OCI-LY1 (cell line): ENCODE data around the gene SMIM7.

ENCODE experiments used
- H2AFZ ChIP-seq: fragments of 200-600 bp; sonication (generic), shearing (Covaris generic); 2 replicates; pipeline ENCODE4 v1.6.0; 2014; ENCODE audit warnings: antibody characterized with exemption, mild to moderate bottlenecking, low read length
- H3F3A ChIP-seq: fragments of 200-600 bp; sonication (generic), shearing (Covaris generic); 2 replicates; pipeline ENCODE4 v1.6.0; 2014; ENCODE audit warnings: mild to moderate bottlenecking, antibody characterized with exemption, low read length, moderate library complexity; ENCODE audit not compliant: insufficient read depth
- H3K27ac ChIP-seq: fragments of 200-600 bp; sonication (generic); 2 replicates; pipeline ENCODE4 v1.5.1; 2014; ENCODE audit warnings: low read length, mixed run types, mild to moderate bottlenecking, low read depth; ENCODE audit not compliant: poor library complexity, severe bottlenecking
- H3K27me3 ChIP-seq: fragments of 200-600 bp; sonication (generic); 2 replicates; pipeline ENCODE4 v1.6.0; 2014; ENCODE audit warnings: antibody characterized with exemption, mild to moderate bottlenecking, low read length, moderate library complexity; ENCODE audit not compliant: insufficient read depth
- H3K36me3 ChIP-seq: fragments of 200-600 bp; sonication (generic); 2 replicates; pipeline ENCODE4 v1.6.1; 2014; ENCODE audit warnings: mild to moderate bottlenecking, antibody characterized with exemption, low read length, moderate library complexity, mixed read lengths; ENCODE audit not compliant: insufficient read depth
- H3K4me1 ChIP-seq: fragments of 200-600 bp; sonication (generic); 2 replicates; pipeline ENCODE4 v1.5.1; 2014; ENCODE audit warnings: mild to moderate bottlenecking, low read length, moderate library complexity; ENCODE audit not compliant: insufficient read depth, severe bottlenecking
- H3K4me2 ChIP-seq: fragments of 200-600 bp; sonication (generic), shearing (Covaris generic); 2 replicates; pipeline ENCODE4 v1.6.1; 2014; ENCODE audit warnings: low read length
- H3K4me3 ChIP-seq: fragments of 200-600 bp; sonication (generic); 2 replicates; pipeline ENCODE4 v1.5.1; 2014; ENCODE audit warnings: low read length, low read depth, mild to moderate bottlenecking, mixed read lengths; ENCODE audit not compliant: poor library complexity, severe bottlenecking
- H3K79me2 ChIP-seq: fragments of 200-600 bp; shearing (Covaris generic); 2 replicates; pipeline ENCODE4 v1.6.1; 2016; ENCODE audit warnings: mixed run types, low read length, mixed read lengths; ENCODE audit not compliant: insufficient read depth
- H3K9ac ChIP-seq: fragments of 200-600 bp; sonication (generic), shearing (Covaris generic); 2 replicates; pipeline ENCODE4 v1.6.1; 2014; ENCODE audit warnings: mild to moderate bottlenecking, low read length, mixed read lengths
- H3K9me2 ChIP-seq: fragments of 200-600 bp; sonication (generic), shearing (Covaris generic); 2 replicates; pipeline ENCODE4 v1.6.1; 2014; ENCODE audit warnings: low read depth, mild to moderate bottlenecking, low read length, mixed read lengths
- H3K9me3 ChIP-seq: fragments of 200-600 bp; shearing (Covaris generic); 2 replicates; pipeline ENCODE4 v1.6.1; 2014; ENCODE audit warnings: low read length, mixed read lengths
- H4K20me1 ChIP-seq: fragments of 200-600 bp; sonication (generic), shearing (Covaris generic); 2 replicates; pipeline ENCODE4 v1.6.0; 2016; ENCODE audit warnings: mild to moderate bottlenecking, low read length; ENCODE audit not compliant: insufficient read depth
- EZH2 ChIP-seq: fragments of 200-600 bp; sonication (generic), shearing (Covaris generic); IDR thresholded peaks from 2 replicates; pipeline ENCODE4 v1.8.0; 2017; ENCODE audit warnings: borderline replicate concordance, mixed run types, mild to moderate bottlenecking, antibody characterized with exemption, low read length, moderate library complexity, mixed read lengths
- TF ChIP-seq, protein P1 (sequence below): fragments of 200-600 bp; sonication (generic), shearing (Covaris generic); IDR thresholded peaks from 2 replicates; pipeline ENCODE4 v1.5.1; 2017; ENCODE audit warnings: mild to moderate bottlenecking, antibody characterized with exemption, low read length, moderate library complexity, mixed read lengths

SMIM7 gene

GRCh38 chr19:16661480-16662034 lies 1.6 kb upstream of the SMIM7 start:
- Histone ChIP-seq H3K9me3 (no peaks in the 10 kb centered on the region), H3K9me2 (no peaks in the 10 kb centered on the region), H3K9ac (peak overlapping the region; percentile 85), H3K36me3 (peaks cover 24% of the 10 kb centered on the region), H3K4me2 (peak overlapping the region; percentile 94), H3F3A (no peaks in the 10 kb centered on the region), H4K20me1 (peaks cover 2% of the 10 kb centered on the region; the same call in 1 of the 2 replicates), H3K27me3 (no peaks in the 10 kb centered on the region), H3K79me2 (peaks cover 23% of the 10 kb centered on the region), H3K27ac (peak overlapping the region; percentile 92), H2AFZ (no peak overlapping the region), H3K4me1 (peaks cover 32% of the 10 kb centered on the region), H3K4me3 (peak overlapping the region; percentile 84)
- TF ChIP-seq, protein P1, sequence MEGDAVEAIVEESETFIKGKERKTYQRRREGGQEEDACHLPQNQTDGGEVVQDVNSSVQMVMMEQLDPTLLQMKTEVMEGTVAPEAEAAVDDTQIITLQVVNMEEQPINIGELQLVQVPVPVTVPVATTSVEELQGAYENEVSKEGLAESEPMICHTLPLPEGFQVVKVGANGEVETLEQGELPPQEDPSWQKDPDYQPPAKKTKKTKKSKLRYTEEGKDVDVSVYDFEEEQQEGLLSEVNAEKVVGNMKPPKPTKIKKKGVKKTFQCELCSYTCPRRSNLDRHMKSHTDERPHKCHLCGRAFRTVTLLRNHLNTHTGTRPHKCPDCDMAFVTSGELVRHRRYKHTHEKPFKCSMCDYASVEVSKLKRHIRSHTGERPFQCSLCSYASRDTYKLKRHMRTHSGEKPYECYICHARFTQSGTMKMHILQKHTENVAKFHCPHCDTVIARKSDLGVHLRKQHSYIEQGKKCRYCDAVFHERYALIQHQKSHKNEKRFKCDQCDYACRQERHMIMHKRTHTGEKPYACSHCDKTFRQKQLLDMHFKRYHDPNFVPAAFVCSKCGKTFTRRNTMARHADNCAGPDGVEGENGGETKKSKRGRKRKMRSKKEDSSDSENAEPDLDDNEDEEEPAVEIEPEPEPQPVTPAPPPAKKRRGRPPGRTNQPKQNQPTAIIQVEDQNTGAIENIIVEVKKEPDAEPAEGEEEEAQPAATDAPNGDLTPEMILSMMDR: no peak
- no peak for TF ChIP-seq EZH2

GRCh38 chr19:16660763-16661479 lies 977 bp upstream of the SMIM7 start, which contains the start of gene TMEM38A:
Gene TMEM38A, plus strand, starts transcription at chr19:16661139. Its CDS starts 79 bp downstream, at chr19:16661218.
- Histone ChIP-seq H3K4me2 (peak within 1 kb of the TSS; percentile 94), H3K36me3 (peaks cover 30% of the 10 kb centered on the region), H3K27ac (peak within 1 kb of the TSS; percentile 92), H3K4me3 (peak within 1 kb of the TSS; percentile 84), H3K27me3 (no peaks in the 10 kb centered on the region), H3K9me3 (no peaks in the 10 kb centered on the region), H3K9me2 (no peaks in the 10 kb centered on the region), H3K9ac (peak within 1 kb of the TSS; percentile 85), H3F3A (no peaks in the 10 kb centered on the region), H4K20me1 (peaks cover 2% of the 10 kb centered on the region; the same call in 1 of the 2 replicates), H3K79me2 (peaks cover 23% of the 10 kb centered on the region), H2AFZ (no peak within 1 kb of the TSS), H3K4me1 (peaks cover 32% of the 10 kb centered on the region)
- no peak for TF ChIP-seq EZH2
- TF ChIP-seq, protein P1: no peak

DNA sequence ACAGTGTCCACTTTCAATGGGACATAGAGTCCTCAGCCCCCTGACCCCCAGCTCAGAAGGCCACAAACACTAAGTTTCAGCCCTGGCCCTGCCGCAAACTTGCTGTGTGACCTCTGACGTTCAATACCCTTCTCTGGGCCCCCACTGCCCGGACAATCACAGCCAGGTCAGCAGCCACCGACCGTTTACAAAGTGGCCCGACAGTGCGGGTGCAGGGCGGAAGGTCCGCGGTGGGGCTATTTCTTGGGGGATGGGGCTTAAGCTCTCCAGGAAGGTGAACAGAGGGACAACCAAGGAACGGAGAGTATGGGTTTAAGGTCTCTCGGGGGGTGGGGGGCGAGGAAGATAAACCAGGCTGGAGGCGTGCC lies 496 bp downstream of the SMIM7 start:
- no peak for TF ChIP-seq EZH2
- TF ChIP-seq, protein P1: no peak
- Histone ChIP-seq H3K9me3 (no peaks in the 10 kb centered on the region), H3K36me3 (peaks cover 43% of the 10 kb centered on the region), H3K27me3 (no peaks in the 10 kb centered on the region), H3K79me2 (peaks cover 23% of the 10 kb centered on the region), H3K4me2 (peak overlapping the region; percentile 90), H2AFZ (no peak overlapping the region), H4K20me1 (peaks cover 2% of the 10 kb centered on the region; the same call in 1 of the 2 replicates), H3K4me1 (peaks cover 32% of the 10 kb centered on the region), H3K4me3 (peak overlapping the region; percentile 84), H3F3A (no peaks in the 10 kb centered on the region), H3K9me2 (no peaks in the 10 kb centered on the region), H3K9ac (peak overlapping the region; percentile 75), H3K27ac (peak overlapping the region; percentile 68)
